Right lobe of liver (tissue), 4 donors: ENCODE measurements around the gene NTNG2.

Experiments
- CTCF ChIP-seq, 4 donors: fragments of 200-600 bp in 3 of 4; fragments of 450-650 bp in 1 of 4; IDR thresholded peaks; one replicate each; pipeline versions ENCODE4 v1.5.1 to v1.8.0; 2016 to 2022; ENCODE audit warnings: antibody characterized with exemption in 4 of 4, mild to moderate bottlenecking in 2 of 4
- POLR2A ChIP-seq: fragments of 450-650 bp; IDR thresholded peaks from one replicate; pipeline ENCODE4 v1.6.1; 2017; ENCODE audit warnings: antibody characterized with exemption, mild to moderate bottlenecking
- donor health status: DM: no; HTN: no; CAD: no.
- donor health status: DM: no; HTN: no; CAD: no.
- donor health status: DM: no; HTN: yes; CAD: no.

- TF ChIP-seq CTCF (IDR thresholded peaks at IDR 0.05): no peak
- no peak for TF ChIP-seq POLR2A
These were observed 80.2 kb downstream of the NTNG2 start for GRCh38 chr9:132241840-132242620.
